ENCODE data around the gene BNC2.

- no peak for TF ChIP-seq POLR2A (IDR thresholded peaks at IDR 0.05; ENCODE audit: low read depth, low read length)
- no peak for TF ChIP-seq POLR2AphosphoS5 (IDR thresholded peaks at IDR 0.05; ENCODE audit: low read depth, low read length)
- TF ChIP-seq TAF1 (IDR thresholded peaks at IDR 0.05; ENCODE audit: borderline replicate concordance, low read depth, low read length): no peak
These were observed 101.7 kb downstream of the BNC2 start for GRCh38 chr9:16768816-16769215.

All from GM12892 (cell line).